T47D (cell line): ENCODE results near the gene SPATA46.
"Not testable (repeated sequence)": the region's sequence is repeated elsewhere in the genome, so short reads cannot be mapped to it uniquely, and the experiment has no call there.

Experiments
- DNase-seq, 2 experiments: peaks; one replicate each; pipeline versions ENCODE4 v3.0.0 to v3.0.0-alpha.2; 2011 to 2012; ENCODE audit warnings: low read depth in 1 of 2, low spot score in 1 of 2
- JUND ChIP-seq: IDR thresholded peaks from 2 replicates; pipeline ENCODE4 v1.6.1; 2012; ENCODE audit warnings: low read depth
- in situ Hi-C: cut with HindIII; loops from 2 replicates; pipeline ENCODE4 v1.10.0; 2016; ENCODE audit warnings: low sequenced_read_pairs, low pct_unique_long_range_greater_than_20kb

SPATA46 gene

DNA sequence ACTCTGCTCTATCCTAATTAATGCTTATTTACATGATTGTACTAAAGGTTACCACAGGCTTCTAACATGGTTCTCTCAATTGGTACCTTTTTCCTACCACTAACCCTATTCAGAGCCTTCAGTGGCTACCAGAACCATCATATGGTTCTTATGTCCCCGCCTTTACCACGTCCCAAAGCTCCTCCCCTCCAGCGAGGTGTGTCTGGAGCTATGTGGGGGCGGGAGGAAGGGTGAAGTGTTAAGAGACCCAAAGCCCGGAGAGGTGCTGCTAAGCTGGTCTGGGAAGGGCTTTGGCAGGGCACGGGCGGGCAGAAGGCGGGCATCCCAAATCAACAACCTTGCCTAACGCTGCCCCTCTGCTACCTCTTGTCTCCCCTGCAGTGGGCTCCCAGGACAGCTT lies 10.0 kb downstream of the SPATA46 start:
- TF ChIP-seq JUND, result no peak
- no peak for DNase-seq
- in situ Hi-C loops, result no loop called here

DNA sequence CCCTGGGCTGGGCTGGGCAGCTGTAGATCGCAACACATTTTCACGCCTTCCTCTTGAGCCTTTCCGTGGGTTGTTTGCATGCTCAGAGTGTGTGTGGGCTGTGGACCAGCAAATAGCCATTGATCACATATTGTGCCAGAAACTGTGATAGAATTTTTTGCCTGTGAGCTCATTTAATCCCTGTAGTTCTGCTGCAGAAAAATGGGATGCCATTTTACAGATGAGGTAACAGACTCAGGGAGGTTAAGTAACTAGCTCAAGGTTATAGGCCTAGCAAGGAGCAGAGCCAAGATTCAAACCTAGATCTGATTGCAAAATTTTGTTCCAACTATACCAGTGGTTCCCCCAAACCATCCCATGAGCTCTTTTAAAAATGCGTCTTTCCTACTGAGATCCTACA lies 10.5 kb downstream of the SPATA46 start:
- in situ Hi-C loops, result no loop called here
- no peak for TF ChIP-seq JUND
- DNase-seq, result no peak

DNA sequence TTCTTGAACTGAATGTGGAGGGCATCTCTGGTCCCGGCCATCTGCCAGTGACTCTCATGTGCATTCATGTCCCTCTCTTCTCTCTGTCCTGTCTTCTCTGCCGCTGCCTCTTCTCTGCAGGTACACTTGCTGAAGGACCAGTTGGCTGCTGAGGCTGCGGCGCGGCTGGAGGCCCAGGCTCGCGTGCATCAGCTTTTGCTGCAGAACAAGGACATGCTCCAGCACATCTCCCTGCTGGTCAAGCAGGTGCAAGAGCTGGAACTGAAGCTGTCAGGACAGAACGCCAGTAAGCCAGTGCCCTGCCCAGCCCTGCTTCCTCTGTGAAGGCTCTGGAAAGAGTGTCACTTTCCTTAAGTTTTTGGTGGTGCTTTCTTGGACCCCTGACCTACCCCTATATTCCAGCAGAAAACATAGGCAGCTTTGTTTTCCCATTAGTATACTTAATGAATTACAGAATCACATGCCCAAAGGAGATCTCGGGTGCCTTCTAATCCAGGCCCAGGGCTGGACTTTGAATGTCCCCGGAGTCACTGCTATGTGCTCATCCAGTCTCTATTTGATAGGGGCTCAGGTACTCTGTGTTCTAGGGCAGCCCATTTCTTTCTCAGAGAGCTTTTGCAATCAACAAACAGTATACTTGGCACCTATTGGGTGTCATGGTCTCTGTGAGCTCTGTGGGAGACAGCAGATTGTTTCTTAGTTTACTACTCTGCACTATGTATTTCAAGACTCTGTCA lies 11.2 kb downstream of the SPATA46 start:
- DNase-seq, result no peak
- in situ Hi-C loops, result no loop called here
- no peak for TF ChIP-seq JUND

DNA sequence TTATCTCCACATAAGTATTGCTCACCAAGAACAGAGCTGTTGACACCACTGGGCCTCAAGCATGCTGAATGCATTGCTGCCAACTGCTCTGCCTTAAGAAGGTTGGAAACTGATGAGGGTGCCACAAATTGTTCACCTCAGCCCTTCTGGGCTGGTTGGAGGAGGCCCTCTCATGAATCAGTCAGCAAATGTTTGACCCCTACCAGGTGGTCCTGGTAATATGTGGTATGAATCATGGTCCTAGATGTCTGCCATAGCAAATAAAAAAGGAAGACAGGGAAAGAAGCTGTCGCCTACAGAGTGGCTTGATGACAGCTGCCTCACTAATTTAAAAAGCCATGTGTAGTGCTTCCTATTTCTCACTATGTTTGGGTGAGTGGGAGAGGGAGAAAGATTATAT lies 12.2 kb downstream of the SPATA46 start:
- no peak for DNase-seq
- in situ Hi-C loops, result no loop called here
- no peak for TF ChIP-seq JUND

DNA sequence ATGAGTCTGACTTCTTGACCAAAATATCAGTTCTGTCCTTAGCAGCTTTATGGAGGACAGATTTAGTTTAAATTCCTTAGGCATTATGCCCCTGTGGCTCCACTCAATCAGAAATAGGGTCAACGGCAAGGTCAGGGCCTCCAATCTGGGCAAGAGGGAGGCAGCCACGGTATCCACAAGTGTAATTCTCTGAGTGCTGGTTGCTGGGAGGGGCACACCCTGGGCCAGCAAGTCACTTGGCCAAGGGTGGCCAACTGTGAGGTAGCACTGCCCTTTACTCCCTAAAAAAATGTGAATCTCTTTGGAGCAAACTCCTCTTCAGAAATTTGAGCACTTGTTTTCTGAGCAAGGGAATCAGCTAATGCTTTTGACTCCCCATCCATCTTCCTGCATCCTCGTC lies 12.8 kb downstream of the SPATA46 start:
- TF ChIP-seq JUND, result no peak
- in situ Hi-C loops, result no loop called here

DNA sequence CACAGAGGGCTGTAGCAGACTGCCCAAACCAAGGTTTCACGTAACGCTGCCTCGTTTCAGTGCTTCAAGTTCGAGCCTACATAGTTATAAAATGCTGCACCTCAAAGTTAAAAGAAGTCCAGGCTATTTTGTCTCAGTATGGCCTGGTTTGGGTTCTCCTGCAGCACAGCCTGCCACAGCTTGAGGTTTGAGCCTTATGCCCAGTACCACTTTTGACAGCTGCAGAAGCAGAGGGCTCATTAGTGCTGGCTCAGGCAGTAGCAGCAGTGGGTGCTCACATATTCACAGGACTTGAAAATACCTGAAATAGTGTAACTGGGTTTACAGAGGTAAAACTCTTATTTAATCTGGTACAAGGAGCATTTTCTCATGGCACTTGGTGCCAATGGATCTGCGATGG lies 15.3 kb downstream of the SPATA46 start:
- TF ChIP-seq JUND, result no peak
- in situ Hi-C loops, result no loop called here
- no peak for DNase-seq

More for the DNA sequence above, 12.8 kb downstream of the SPATA46 start:
- DNase-seq, result no peak

DNA sequence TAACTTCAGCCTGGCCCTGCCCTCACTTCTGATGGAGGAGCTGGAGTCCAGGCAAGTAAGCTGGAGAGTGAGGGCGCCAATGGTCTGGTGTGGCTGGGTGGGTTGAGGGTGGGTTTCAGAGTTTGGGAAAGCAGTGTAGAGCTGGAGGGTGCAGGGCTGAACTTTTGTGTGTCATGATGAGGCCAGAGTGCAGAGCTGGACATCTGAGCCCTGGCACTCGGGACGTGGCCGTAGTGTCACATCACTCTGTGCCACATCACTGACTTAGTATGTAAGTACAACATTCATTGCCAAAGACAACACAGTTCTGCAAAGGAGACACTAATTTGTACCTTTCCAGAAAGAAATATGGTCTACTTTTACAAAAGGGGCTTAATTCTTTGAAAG lies 15.8 kb downstream of the SPATA46 start:
- TF ChIP-seq JUND, result no peak
- in situ Hi-C loops, result no loop called here
- DNase-seq, result no peak

DNA sequence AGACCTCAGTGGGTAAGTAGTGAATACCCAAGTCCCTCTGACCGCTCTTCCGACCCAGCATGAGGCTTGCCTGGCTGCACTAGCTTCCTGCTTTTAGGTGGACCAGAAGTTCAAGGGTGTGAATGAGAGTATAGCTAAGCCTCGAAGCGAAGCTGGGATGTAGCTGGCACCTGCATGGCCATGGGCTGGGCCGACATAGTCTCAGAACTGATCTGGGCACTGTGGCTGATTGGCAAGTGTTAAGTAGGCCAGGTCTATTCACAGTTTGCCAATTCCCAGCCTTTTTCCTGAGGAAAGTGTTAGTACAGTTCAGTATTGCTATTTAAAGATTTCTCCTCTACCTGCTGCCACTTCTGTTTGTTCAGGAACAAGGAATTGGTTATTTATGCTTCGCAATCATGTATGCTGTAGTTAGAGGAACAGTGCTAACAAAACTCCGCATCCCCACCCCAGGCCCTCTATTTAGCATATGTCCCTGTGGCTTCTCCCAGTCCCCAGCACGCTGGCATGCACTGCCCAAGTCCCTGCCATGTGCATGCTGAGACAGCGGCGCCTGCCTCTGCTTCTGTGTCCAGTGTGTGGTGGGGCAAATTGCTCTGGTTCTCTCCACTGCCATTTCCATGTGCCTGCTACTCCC lies 16.3 kb downstream of the SPATA46 start:
- in situ Hi-C loops, result no loop called here
- DNase-seq, result no peak
- no peak for TF ChIP-seq JUND

DNA sequence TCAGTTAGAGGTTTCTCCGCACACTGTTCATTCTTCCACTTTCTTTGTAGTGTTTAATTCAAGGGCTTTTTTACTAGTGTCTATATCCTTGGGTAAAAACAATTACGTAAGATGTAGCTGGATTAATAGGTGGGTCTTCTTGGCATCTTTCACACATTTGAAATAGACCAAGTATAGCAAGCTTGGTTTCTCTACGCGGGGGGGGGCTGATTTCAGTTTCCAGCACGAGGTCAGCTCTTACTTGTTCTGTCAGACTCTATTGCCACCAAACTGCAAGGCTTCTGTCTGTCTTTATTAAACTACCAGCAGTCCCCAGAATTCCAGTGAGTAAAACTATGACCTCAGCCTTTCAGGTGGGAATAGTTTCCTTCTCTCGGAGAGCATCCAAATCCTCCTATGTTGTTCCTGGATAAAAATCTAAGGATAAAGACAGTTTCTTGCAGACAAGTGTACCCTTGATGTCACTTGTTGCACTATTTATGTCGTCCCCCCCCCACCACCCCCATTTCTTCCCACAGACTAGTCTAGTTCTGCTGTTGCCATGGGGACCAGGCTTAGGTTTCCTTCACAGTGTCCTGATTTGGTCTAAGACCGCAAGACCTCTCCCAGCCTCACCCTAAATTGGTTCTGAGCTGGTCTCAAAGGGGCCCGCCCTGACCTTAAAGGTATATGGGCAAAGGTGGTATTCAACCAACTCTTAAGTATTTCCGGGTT lies 17.0 kb downstream of the SPATA46 start:
- in situ Hi-C loops, result no loop called here
- DNase-seq, result no peak
- no peak for TF ChIP-seq JUND

DNA sequence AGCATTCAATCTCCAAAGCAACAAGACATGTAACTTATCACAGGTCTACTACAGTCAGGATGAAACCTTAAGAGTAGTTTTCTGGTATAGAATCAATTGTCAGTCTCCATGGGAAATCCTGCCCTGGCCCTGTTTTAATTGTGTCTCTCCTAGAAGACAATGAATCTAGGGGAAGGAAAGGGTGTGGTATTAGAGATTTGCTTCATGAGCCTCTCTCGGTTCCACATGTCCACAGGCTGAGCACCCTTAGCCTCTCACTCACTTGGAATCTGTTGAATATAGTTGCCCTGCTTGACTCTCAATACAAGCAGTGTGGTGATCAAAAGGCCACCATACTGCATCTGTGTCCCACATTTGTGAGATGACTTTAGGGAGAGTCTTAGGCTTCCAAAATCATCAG lies 17.7 kb downstream of the SPATA46 start:
- in situ Hi-C loops, result no loop called here

DNA sequence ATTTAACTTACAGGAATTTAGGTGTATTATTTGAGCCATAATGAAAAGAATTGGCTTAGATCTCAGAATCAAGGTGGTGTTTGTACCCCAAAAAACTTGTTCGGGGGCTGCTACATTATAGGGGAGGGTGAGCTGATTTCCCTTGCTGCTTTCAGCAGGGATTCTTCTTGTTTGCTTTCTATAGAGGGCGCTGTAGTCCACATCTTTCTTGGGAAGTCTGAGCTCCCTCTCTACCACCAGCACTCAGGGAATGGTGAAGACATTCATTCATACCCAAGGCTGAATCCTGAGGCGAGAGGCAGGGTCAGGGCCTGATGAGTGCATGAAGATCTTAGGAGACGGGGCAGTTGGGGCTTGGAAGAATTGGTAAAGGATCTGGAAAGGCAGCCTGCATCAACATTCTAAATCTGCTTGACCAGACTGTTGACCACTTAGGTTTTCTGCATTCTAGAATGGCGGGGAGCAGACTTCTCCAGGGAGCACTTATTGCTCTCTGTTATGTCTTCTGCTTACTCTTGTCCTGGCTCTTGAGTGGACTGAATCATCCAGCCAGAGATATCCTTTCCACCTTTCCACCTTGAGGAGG lies 18.9 kb downstream of the SPATA46 start:
- in situ Hi-C loops, result no loop called here
- peak; percentile 30 to 70 for DNase-seq
- no peak for TF ChIP-seq JUND

More for the DNA sequence above, 17.7 kb downstream of the SPATA46 start:
- no peak for TF ChIP-seq JUND
- no peak for DNase-seq

DNA sequence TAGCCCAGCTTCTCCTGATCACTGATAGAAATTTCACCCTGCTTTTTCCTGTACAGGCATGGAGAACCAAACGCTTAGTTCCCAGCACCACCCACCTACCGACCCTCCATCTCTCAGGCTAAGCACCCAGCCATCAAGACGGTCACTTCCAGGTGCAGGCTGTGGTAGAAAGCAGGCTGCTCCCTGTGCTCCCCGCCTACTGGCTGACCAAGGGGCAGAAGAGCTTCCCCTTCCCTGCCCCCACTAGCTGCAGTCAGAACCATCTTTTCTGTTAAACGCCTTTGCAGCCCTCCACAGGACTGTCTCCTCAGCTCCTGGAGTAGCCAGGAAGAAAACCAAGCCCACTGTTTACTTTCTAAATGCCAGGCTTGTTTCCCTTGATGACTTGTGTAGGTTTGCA lies 23.0 kb downstream of the SPATA46 start:
- no peak for TF ChIP-seq JUND
- in situ Hi-C loops, result no loop called here
- DNase-seq, result no peak

DNA sequence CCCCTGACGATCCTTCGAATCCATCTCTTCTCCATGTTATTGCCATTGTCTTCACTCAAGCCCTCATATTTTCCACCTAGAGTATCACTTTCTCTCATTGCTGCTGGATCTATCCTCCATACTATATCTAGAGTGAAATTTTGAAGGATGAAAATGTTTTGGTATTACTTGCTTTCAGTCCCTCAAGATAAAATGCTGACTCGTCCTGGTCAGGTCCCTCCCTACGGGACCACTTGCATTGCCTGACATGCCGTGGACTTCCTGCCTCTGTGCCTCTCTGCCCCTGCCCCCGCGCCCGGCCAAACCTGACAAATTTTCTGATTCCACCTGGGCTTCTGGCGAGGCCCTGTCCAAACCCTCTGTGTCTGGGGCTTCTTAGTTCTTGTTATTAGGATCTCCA lies 23.6 kb downstream of the SPATA46 start:
- in situ Hi-C loops, result no loop called here
- TF ChIP-seq JUND, result no peak
- no peak for DNase-seq

DNA sequence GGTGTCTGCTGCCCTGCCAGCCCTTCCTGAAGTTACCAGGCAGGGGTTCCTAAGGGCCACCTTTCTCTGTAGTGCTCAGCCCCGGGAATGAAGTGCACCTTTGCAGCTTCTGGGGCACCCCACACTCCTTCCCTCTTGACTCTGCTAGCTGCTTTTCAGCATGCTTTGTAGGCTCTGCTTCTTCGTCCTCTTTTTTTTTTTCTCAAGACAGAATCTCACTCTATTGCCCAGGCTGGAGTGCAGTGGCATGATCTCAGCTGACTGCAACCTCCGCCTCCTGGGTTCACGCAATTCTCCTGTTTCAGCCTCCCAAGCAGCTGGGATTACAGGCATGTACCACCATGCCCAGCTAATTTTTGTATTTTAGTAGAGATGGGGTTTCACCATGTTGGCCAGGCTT lies 24.8 kb downstream of the SPATA46 start:
- DNase-seq, in situ Hi-C loops: not testable (repeated sequence)
